Measurements from ENCODE around the gene IFNA4. TPM values are rescaled to one million over a fixed set of nuclear protein-coding genes. Genes with fewer than 3 reads are reported as not detected.
"Not testable (repeated sequence)": the region's sequence is repeated elsewhere in the genome, so short reads cannot be mapped to it uniquely, and the experiment has no call there.

Gene IFNA4
- not detected in 2 replicates for total RNA-seq (2014; rRNA removed; shearing (Covaris generic))

GRCh38 chr9:21187487-21187886 lies at the start of gene IFNA4:
IFNA4 (minus strand) TSS chr9:21187587; CDS start chr9:21187531, 56 bp downstream.
- not testable (repeated sequence) for H3K4me3 ChIP-seq; H3K4me1 ChIP-seq (replicated peaks); H3K27ac ChIP-seq; H3K9me3 ChIP-seq (replicated peaks); H3K27me3 ChIP-seq (replicated peaks); DNase-seq (ENCODE audit: low read depth in 1 of 2, low spot score in 2 of 2); H3K36me3 ChIP-seq

GRCh38 chr9:21236360-21236714 lies 49.0 kb upstream of the IFNA4 start:
- H3K36me3 ChIP-seq; H3K27ac ChIP-seq; DNase-seq (ENCODE audit: low read depth in 1 of 2, low spot score in 2 of 2); H3K4me3 ChIP-seq; H3K9me3 ChIP-seq (replicated peaks); H3K4me1 ChIP-seq (replicated peaks); H3K27me3 ChIP-seq (replicated peaks): not testable (repeated sequence)

DNA sequence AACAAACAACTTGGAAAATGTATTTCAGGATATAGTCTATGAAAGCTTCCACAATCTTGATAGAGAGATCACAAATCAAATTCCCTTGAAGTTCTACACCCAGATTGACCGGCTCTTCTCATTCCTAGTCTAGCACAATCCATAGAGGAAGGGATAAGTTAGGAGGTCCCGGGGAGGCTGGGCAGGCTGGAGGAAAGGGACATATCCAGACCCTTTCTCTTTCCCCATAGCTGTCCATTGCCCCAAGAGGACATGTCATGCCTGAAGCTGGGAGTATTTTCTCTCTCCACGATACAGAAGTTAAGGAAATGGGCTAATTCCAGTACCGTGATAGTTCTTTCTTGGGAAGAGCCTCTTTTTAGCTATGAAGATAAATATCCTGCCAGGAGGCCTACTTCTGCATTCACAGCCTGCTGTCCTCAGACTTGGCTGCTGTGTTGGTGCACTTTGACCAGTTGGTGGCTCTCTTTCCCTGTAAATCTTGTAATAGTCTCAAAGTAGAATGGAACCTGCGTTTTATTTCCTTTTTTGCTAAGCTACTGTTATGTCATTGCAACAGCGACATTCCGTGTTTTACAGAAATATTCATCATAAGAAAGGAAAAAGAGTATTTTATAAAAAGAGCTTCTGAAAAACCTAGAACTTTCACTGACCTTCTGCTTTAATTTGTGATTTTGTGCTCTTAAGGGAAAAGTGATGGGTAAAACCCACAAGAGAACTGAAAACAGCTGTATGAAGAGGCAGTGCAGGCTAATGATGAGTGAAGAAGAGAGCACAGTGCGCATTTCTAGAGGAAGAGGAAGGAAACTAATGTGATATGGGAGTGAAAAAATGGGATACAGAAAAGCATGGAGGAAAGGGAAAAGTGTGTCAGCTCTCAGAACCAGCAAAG lies 48.3 kb upstream of the IFNA4 start:
- not testable (repeated sequence) for H3K27me3 ChIP-seq (replicated peaks); H3K9me3 ChIP-seq (replicated peaks); H3K36me3 ChIP-seq; H3K4me1 ChIP-seq (replicated peaks); H3K27ac ChIP-seq; H3K4me3 ChIP-seq; DNase-seq (ENCODE audit: low read depth in 1 of 2, low spot score in 2 of 2)

GRCh38 chr9:21234153-21234687 lies 46.8 kb upstream of the IFNA4 start:
- no peak for DNase-seq (ENCODE audit: low read depth in 1 of 2, low spot score in 2 of 2)
- Histone ChIP-seq H3K4me1 (replicated peaks) (no peaks in the 10 kb centered on the region), H3K4me3 (no peak overlapping the region), H3K27ac (no peak overlapping the region), H3K36me3 (no peaks in the 10 kb centered on the region), H3K9me3 (replicated peaks) (no peaks in the 10 kb centered on the region), H3K27me3 (replicated peaks) (no peaks in the 10 kb centered on the region)

- no peak for DNase-seq (ENCODE audit: low read depth in 1 of 2, low spot score in 2 of 2)
- Histone ChIP-seq H3K9me3 (replicated peaks) (no peaks in the 10 kb centered on the region), H3K27ac (no peak overlapping the region), H3K36me3 (no peaks in the 10 kb centered on the region), H3K4me1 (replicated peaks) (no peaks in the 10 kb centered on the region), H3K4me3 (no peak overlapping the region), H3K27me3 (replicated peaks) (no peaks in the 10 kb centered on the region)
Measured at GRCh38 chr9:21233258-21233657, 45.9 kb upstream of the IFNA4 start.

DNA sequence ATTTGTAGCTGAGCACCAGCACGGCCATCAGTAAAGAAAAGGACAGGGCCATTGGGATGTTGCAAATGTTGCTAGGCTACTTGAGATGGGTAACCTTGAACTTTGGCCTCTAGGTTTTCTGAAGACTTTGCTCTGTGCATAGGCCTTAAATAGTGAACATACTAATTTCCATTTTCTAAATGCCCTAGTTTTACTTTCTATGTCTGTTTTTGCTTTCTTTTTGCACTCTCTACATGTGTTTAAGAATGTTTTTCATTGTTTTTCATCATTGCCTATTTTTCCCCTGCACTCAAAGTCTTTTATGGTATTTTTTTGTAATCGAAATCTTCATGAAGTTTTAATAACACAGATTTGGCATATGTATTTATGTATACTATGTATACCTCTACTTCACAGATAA lies 40.7 kb upstream of the IFNA4 start, which contains the start of gene IFNA17:
TSS of gene IFNA17 (minus strand) at position 101 of the 400 bp plus-strand sequence. CDS start at position 52, 49 bp downstream.
- no peak for DNase-seq (ENCODE audit: low read depth in 1 of 2, low spot score in 2 of 2)

GRCh38 chr9:21217211-21217610 lies 29.8 kb upstream of the IFNA4 start, which contains the start of gene IFNA16:
IFNA16 (minus strand) TSS chr9:21217311; CDS start chr9:21217305, 6 bp downstream.
- not testable (repeated sequence) for H3K4me3 ChIP-seq; H3K27ac ChIP-seq; H3K9me3 ChIP-seq (replicated peaks); H3K36me3 ChIP-seq; H3K27me3 ChIP-seq (replicated peaks); DNase-seq (ENCODE audit: low read depth in 1 of 2, low spot score in 2 of 2); H3K4me1 ChIP-seq (replicated peaks)

More for the DNA sequence above, 40.7 kb upstream of the IFNA4 start, which contains the start of gene IFNA17:
- Histone ChIP-seq H3K9me3 (replicated peaks) (no peaks in the 10 kb centered on the region), H3K27me3 (replicated peaks) (no peaks in the 10 kb centered on the region), H3K36me3 (no peaks in the 10 kb centered on the region), H3K4me3 (no peak within 1 kb of the TSS), H3K27ac (no peak within 1 kb of the TSS), H3K4me1 (replicated peaks) (no peaks in the 10 kb centered on the region)

GRCh38 chr9:21213411-21214326 lies 26.3 kb upstream of the IFNA4 start:
- not testable (repeated sequence) for H3K4me1 ChIP-seq (replicated peaks); H3K27me3 ChIP-seq (replicated peaks); H3K27ac ChIP-seq; H3K4me3 ChIP-seq; H3K9me3 ChIP-seq (replicated peaks); DNase-seq (ENCODE audit: low read depth in 1 of 2, low spot score in 2 of 2); H3K36me3 ChIP-seq

DNA sequence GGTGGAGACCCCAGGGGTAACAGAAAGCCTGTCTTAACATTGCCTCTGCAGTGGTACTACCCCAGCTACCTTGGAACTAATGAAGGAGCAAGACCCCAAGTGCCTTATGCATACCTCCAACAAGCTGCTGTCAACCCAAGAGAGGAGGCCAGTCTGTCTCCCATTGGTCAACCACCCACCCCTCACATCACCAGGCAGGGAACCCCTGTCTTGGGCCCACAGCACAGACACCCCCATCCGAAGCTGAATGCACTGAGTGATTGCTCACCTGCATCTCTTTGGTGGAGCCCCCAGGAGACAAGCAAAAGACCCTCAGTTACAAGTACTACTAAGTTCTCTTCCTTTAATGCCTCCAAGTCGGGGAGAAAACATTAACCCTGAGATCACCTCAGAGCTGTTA lies 24.8 kb upstream of the IFNA4 start:
- H3K9me3 ChIP-seq (replicated peaks); H3K27ac ChIP-seq; H3K4me3 ChIP-seq; H3K4me1 ChIP-seq (replicated peaks); H3K27me3 ChIP-seq (replicated peaks); DNase-seq (ENCODE audit: low read depth in 1 of 2, low spot score in 2 of 2); H3K36me3 ChIP-seq: not testable (repeated sequence)

DNA sequence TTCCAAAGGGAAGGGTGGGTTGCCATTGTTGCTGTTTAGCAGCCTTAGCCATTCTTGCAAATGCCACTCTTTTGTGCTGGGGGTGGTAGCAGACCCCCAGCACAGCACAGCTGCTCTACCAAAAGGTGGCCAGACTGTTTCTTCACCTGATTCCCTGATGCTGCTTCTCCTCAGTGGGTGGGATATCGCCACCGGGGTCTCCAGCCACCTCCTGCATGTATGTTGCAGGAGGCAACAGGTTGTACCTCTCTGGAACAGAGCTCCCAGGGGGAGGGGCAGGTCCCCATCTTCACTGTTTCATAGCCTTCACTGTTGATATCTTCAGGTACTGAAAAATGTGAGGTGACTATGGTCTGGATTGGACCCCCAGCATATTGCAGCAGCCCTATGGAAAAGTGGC lies 23.4 kb upstream of the IFNA4 start:
- H3K4me3 ChIP-seq; DNase-seq (ENCODE audit: low read depth in 1 of 2, low spot score in 2 of 2): not testable (repeated sequence)

GRCh38 chr9:21210311-21210710 lies 22.9 kb upstream of the IFNA4 start:
- Histone ChIP-seq H3K27ac (no peak overlapping the region), H3K4me1 (replicated peaks) (no peaks in the 10 kb centered on the region), H3K36me3 (no peaks in the 10 kb centered on the region), H3K9me3 (replicated peaks) (no peaks in the 10 kb centered on the region), H3K27me3 (replicated peaks) (no peaks in the 10 kb centered on the region), H3K4me3 (no peak overlapping the region)
- no peak for DNase-seq (ENCODE audit: low read depth in 1 of 2, low spot score in 2 of 2)

More for the DNA sequence above, 23.4 kb upstream of the IFNA4 start:
- not testable (repeated sequence) for H3K36me3 ChIP-seq; H3K9me3 ChIP-seq (replicated peaks); H3K27ac ChIP-seq; H3K27me3 ChIP-seq (replicated peaks); H3K4me1 ChIP-seq (replicated peaks)

GRCh38 chr9:21207043-21207442 lies 19.7 kb upstream of the IFNA4 start, which contains the start of gene IFNA10:
IFNA10 (minus strand) TSS chr9:21207143; CDS start chr9:21207097, 46 bp downstream.
- not testable (repeated sequence) for H3K36me3 ChIP-seq; H3K9me3 ChIP-seq (replicated peaks); H3K27me3 ChIP-seq (replicated peaks); DNase-seq (ENCODE audit: low read depth in 1 of 2, low spot score in 2 of 2); H3K27ac ChIP-seq; H3K4me1 ChIP-seq (replicated peaks); H3K4me3 ChIP-seq

- no peaks in the 10 kb centered on the region for H3K36me3 ChIP-seq
- H3K4me3 ChIP-seq = no peak overlapping the region
- no peaks in the 10 kb centered on the region for H3K27me3 ChIP-seq (replicated peaks)
- no peak for DNase-seq (ENCODE audit: low read depth in 1 of 2, low spot score in 2 of 2)
- H3K9me3 ChIP-seq (replicated peaks) = no peaks in the 10 kb centered on the region
- H3K4me1 ChIP-seq (replicated peaks) = no peaks in the 10 kb centered on the region
- no peak overlapping the region for H3K27ac ChIP-seq
Measured at GRCh38 chr9:21205204-21205603, 17.8 kb upstream of the IFNA4 start.
